H9 (cell line): ENCODE results near the gene OR6K6. TPM values are rescaled to one million over a fixed set of nuclear protein-coding genes. Genes with fewer than 3 reads are reported as not detected.

ENCODE experiments used
- DNase-seq: peaks from one replicate; pipeline ENCODE4 v3.0.0-alpha.2; 2017
- H2AFZ ChIP-seq: one replicate; pipeline ENCODE4 v1.6.1; 2013; ENCODE audit warnings: mild to moderate bottlenecking, low read length, control low read depth, moderate library complexity
- H2AK5ac ChIP-seq: 2 replicates; pipeline ENCODE4 v1.6.1; 2013; ENCODE audit warnings: low read length, control low read depth, mixed read lengths; ENCODE audit not compliant: insufficient read length
- H2BK120ac ChIP-seq: one replicate; pipeline ENCODE4 v1.6.1; 2013; ENCODE audit warnings: low read depth, mild to moderate bottlenecking, low read length, control low read depth, inconsistent platforms; ENCODE audit not compliant: poor library complexity, severe bottlenecking
- H2BK12ac ChIP-seq: 2 replicates; pipeline ENCODE4 v1.6.1; 2013; ENCODE audit warnings: low read length, control low read depth, mixed read lengths, low read depth; ENCODE audit not compliant: insufficient read length
- H2BK15ac ChIP-seq: 2 replicates; pipeline ENCODE4 v1.6.1; 2013; ENCODE audit warnings: low read depth, low read length, control low read depth
- H2BK20ac ChIP-seq: one replicate; pipeline ENCODE4 v1.6.1; 2013; ENCODE audit warnings: low read depth, mild to moderate bottlenecking, low read length, control low read depth, inconsistent platforms; ENCODE audit not compliant: poor library complexity, severe bottlenecking
- H2BK5ac ChIP-seq: 2 replicates; pipeline ENCODE4 v1.6.1; 2013; ENCODE audit warnings: low read length, control low read depth, mixed read lengths; ENCODE audit not compliant: insufficient read length
- H3K14ac ChIP-seq: 2 replicates; pipeline ENCODE4 v1.6.1; 2013; ENCODE audit warnings: low read length, control low read depth; ENCODE audit not compliant: insufficient read depth
- H3K18ac ChIP-seq: 2 replicates; pipeline ENCODE4 v1.6.1; 2013; ENCODE audit warnings: low read depth, mild to moderate bottlenecking, mixed read lengths, low read length, control low read depth; ENCODE audit not compliant: insufficient read length
- H3K23ac ChIP-seq: 2 replicates; pipeline ENCODE4 v1.6.1; 2013; ENCODE audit warnings: low read length, control low read depth, mixed read lengths, low read depth; ENCODE audit not compliant: insufficient read length
- H3K23me2 ChIP-seq: 2 replicates; pipeline ENCODE4 v1.6.1; 2013; ENCODE audit warnings: low read depth, mild to moderate bottlenecking, mixed read lengths, low read length, control low read depth; ENCODE audit not compliant: insufficient read length, poor library complexity, severe bottlenecking
- H3K27ac ChIP-seq: 2 replicates; pipeline ENCODE4 v1.5.1; 2013; ENCODE audit warnings: low read length, control low read depth, mixed read lengths, low read depth; ENCODE audit not compliant: insufficient read length
- H3K27me3 ChIP-seq: 2 replicates; pipeline ENCODE4 v1.6.1; 2013; ENCODE audit warnings: low read length, control low read depth, inconsistent platforms; ENCODE audit not compliant: insufficient read depth
- H3K4ac ChIP-seq: 2 replicates; pipeline ENCODE4 v1.6.1; 2013; ENCODE audit warnings: low read depth, mild to moderate bottlenecking, control low read depth, inconsistent platforms, low read length, moderate library complexity
- H3K4me1 ChIP-seq: 2 replicates; pipeline ENCODE4 v1.6.1; 2013; ENCODE audit warnings: low read length, control low read depth, inconsistent platforms; ENCODE audit not compliant: insufficient read depth
- H3K4me2 ChIP-seq: 2 replicates; pipeline ENCODE4 v1.6.1; 2013; ENCODE audit warnings: low read length, control low read depth, mixed read lengths; ENCODE audit not compliant: insufficient read length, insufficient read depth
- H3K56ac ChIP-seq: 2 replicates; pipeline ENCODE4 v1.6.1; 2013; ENCODE audit warnings: low read depth, mild to moderate bottlenecking, mixed read lengths, low read length, control low read depth; ENCODE audit not compliant: insufficient read length
- H3K79me1 ChIP-seq: 2 replicates; pipeline ENCODE4 v1.6.1; 2013; ENCODE audit warnings: low read depth, mild to moderate bottlenecking, moderate library complexity, low read length, control low read depth, inconsistent platforms; ENCODE audit not compliant: insufficient read depth, poor library complexity, severe bottlenecking
- H3K79me2 ChIP-seq: 2 replicates; pipeline ENCODE4 v1.6.1; 2013; ENCODE audit warnings: low read length, control low read depth, inconsistent platforms; ENCODE audit not compliant: insufficient read depth
- H3K9ac ChIP-seq: 2 replicates; pipeline ENCODE4 v1.6.1; 2013; ENCODE audit warnings: low read length, control low read depth, mixed read lengths; ENCODE audit not compliant: insufficient read length; ENCODE audit errors: extremely low read depth
- H3K9me3 ChIP-seq: one replicate; pipeline ENCODE4 v1.6.1; 2013; ENCODE audit warnings: low read depth, low read length, inconsistent platforms; ENCODE audit not compliant: control insufficient read depth
- H3T11ph ChIP-seq: one replicate; pipeline ENCODE4 v1.6.1; 2013; ENCODE audit warnings: mild to moderate bottlenecking, low read length, control low read depth, inconsistent platforms
- H4K20me1 ChIP-seq: one replicate; pipeline ENCODE4 v1.6.1; 2013; ENCODE audit not compliant: control insufficient read depth, insufficient read length, insufficient read depth
- H4K5ac ChIP-seq: 2 replicates; pipeline ENCODE4 v1.6.1; 2013; ENCODE audit warnings: low read depth, mild to moderate bottlenecking, mixed read lengths, low read length, control low read depth; ENCODE audit not compliant: insufficient read length
- H4K8ac ChIP-seq: replicated peaks from 2 replicates; pipeline ENCODE4 v1.6.1; 2013; ENCODE audit warnings: low read length, control low read depth, mixed read lengths, low read depth; ENCODE audit not compliant: insufficient read length
- H4K91ac ChIP-seq: 2 replicates; pipeline ENCODE4 v1.6.1; 2013; ENCODE audit warnings: low read depth, mild to moderate bottlenecking, moderate library complexity, mixed read lengths, low read length, control low read depth; ENCODE audit not compliant: insufficient read length
- H3K27ac Mint-ChIP-seq, 3 experiments: 2 replicates in 2 of 3; 3 replicates in 1 of 3; pipeline ENCODE4 v1.8.0; 2020 to 2021; ENCODE audit warnings: mixed read lengths in 3 of 3, mild to moderate bottlenecking in 1 of 3, moderate library complexity in 1 of 3
- H3K27me3 Mint-ChIP-seq: 2 replicates; pipeline ENCODE4 v1.8.0; 2021; ENCODE audit warnings: low read depth, mild to moderate bottlenecking, moderate library complexity, mixed read lengths
- H3K36me3 Mint-ChIP-seq, 3 experiments: 2 replicates in 2 of 3; 3 replicates in 1 of 3; pipeline ENCODE4 v1.8.0; 2020 to 2021; ENCODE audit warnings: low read depth in 3 of 3, mixed read lengths in 3 of 3; ENCODE audit not compliant: insufficient read depth in 1 of 3
- H3K4me1 Mint-ChIP-seq, 2 experiments: 2 replicates each; pipeline ENCODE4 v1.8.0; 2020; ENCODE audit warnings: mixed read lengths in 2 of 2
- H3K4me3 Mint-ChIP-seq, 2 experiments: 2 replicates in 1 of 2; 3 replicates in 1 of 2; pipeline ENCODE4 v1.8.0; 2020 to 2021; ENCODE audit warnings: mild to moderate bottlenecking in 2 of 2, mixed read lengths in 2 of 2, moderate library complexity in 1 of 2
- H3K9me3 Mint-ChIP-seq, 2 experiments: 2 replicates in 1 of 2; 3 replicates in 1 of 2; pipeline ENCODE4 v1.8.0; 2020; ENCODE audit warnings: mild to moderate bottlenecking in 2 of 2, mixed read lengths in 2 of 2, moderate library complexity in 1 of 2
- CTCF ChIP-seq: fragments of 200-600 bp; sonication (generic); conservative IDR thresholded peaks from 3 replicates; pipeline ENCODE4 v1.8.0; 2021; ENCODE audit warnings: antibody characterized with exemption, mild to moderate bottlenecking
- WGBS: extraction: QIAGEN DNeasy Blood & Tissue Kit; methylation state at CpG from one replicate; pipeline ENCODE4 v1.1.7; 2013; ENCODE audit warnings: missing lambda C conversion rate, low lambda C conversion rate, mixed read lengths; ENCODE audit not compliant: insufficient read length; ENCODE audit errors: extremely low coverage; 5-methylcytosine and 5-hydroxymethylcytosine counted together
- total RNA-seq: library from RNA; stranded (reverse); gene quantifications from 2 replicates; pipeline ENCODE4 v1.2.1, GENCODE V29; 2021

The OR6K6 gene
- total RNA-seq, 1 experiment from 2014 or later: not detected

- Histone ChIP-seq H3K9me3 (no peaks in the 10 kb centered on the region), H2BK5ac (no peak overlapping the region), H4K8ac (no peak overlapping the region), H3K79me2 (no peaks in the 10 kb centered on the region), H2BK12ac (no peak overlapping the region), H2BK15ac (no peak overlapping the region), H3T11ph (no peak overlapping the region), H3K9ac (no peak overlapping the region), H3K79me1 (no peaks in the 10 kb centered on the region), H3K18ac (no peak overlapping the region), H2BK120ac (no peak overlapping the region), H3K27me3 (no peaks in the 10 kb centered on the region), H3K27ac (no peak overlapping the region), H4K91ac (no peak overlapping the region), H3K4me2 (no peak overlapping the region), H2AK5ac (no peak overlapping the region), H2BK20ac (no peak overlapping the region), H4K5ac (no peak overlapping the region), H2AFZ (no peak overlapping the region), H3K23me2 (no peaks in the 10 kb centered on the region), H3K56ac (no peak overlapping the region), H3K14ac (no peak overlapping the region), H4K20me1 (no peaks in the 10 kb centered on the region), H3K4ac (no peak overlapping the region), H3K4me1 (no peaks in the 10 kb centered on the region), H3K23ac (no peak overlapping the region)
- H3K36me3 Mint-ChIP-seq: no peaks in the 10 kb centered on the region
- no peak for TF ChIP-seq CTCF
- no peak overlapping the region for H3K4me3 Mint-ChIP-seq
- no peaks in the 10 kb centered on the region for H3K4me1 Mint-ChIP-seq
- no CpG with 5 or more reads among the region's 1 CpG for WGBS
- H3K27me3 Mint-ChIP-seq: peaks cover 2% of the 10 kb centered on the region; the same call in 1 of the 2 replicates
- DNase-seq: no peak
- no peaks in the 10 kb centered on the region for H3K9me3 Mint-ChIP-seq
- no peak overlapping the region for H3K27ac Mint-ChIP-seq
These were observed 49.2 kb downstream of the OR6K6 start for GRCh38 chr1:158803678-158804077.

Other genes starting within 250 kb of the OR6K6 start
- gene OR6Y1, start 200.3 kb upstream of the OR6K6 start, total RNA-seq: not detected in 2 replicates
- gene OR6P1, start 184.1 kb upstream of the OR6K6 start, total RNA-seq: not detected in 2 replicates
- gene OR10X1, start 174.8 kb upstream of the OR6K6 start, total RNA-seq: not detected in 2 replicates
- not detected in 2 replicates for gene OR10Z1, start 149.5 kb upstream of the OR6K6 start, total RNA-seq
- not detected in 2 replicates for gene SPTA1, start 68.0 kb upstream of the OR6K6 start, total RNA-seq
- gene OR6K2, start 54.1 kb upstream of the OR6K6 start, total RNA-seq: not detected in 2 replicates
- not detected in 2 replicates for gene OR6K3, start 34.0 kb upstream of the OR6K6 start, total RNA-seq
- not detected in 2 replicates for gene OR6N1, start 17.5 kb downstream of the OR6K6 start, total RNA-seq
- gene OR6N2, start 26.5 kb downstream of the OR6K6 start, total RNA-seq: not detected in 2 replicates
- not detected in 2 replicates for gene MNDA, start 76.6 kb downstream of the OR6K6 start, total RNA-seq
- gene PYHIN1, start 176.8 kb downstream of the OR6K6 start, total RNA-seq: not detected in 2 replicates